ENCODE data around the gene NAE1.
"Not testable (repeated sequence)": the region's sequence is repeated elsewhere in the genome, so short reads cannot be mapped to it uniquely, and the experiment has no call there.

The NAE1 gene

GRCh38 chr16:66811043-66811442, 19.7 kb downstream of the NAE1 start:
- Histone ChIP-seq H3K27ac (ENCODE audit: low read depth, low read length) (no peak overlapping the region), H3K9me3 (ENCODE audit: control insufficient read depth in 1 of 2, low read length in 2 of 2) (no peaks in the 10 kb centered on the region), H3K27me3 (ENCODE audit: control insufficient read depth in 1 of 2, insufficient read depth in 2 of 2, low read length in 2 of 2) (no peaks in the 10 kb centered on the region), H3K9ac (ENCODE audit: low read depth in 1 of 2, low read length in 2 of 2) (no peak overlapping the region), H3K4me3 (ENCODE audit: low read depth in 1 of 2, low read length in 2 of 2) (no peak overlapping the region), H3K4me1 (ENCODE audit: control insufficient read depth in 1 of 2, insufficient read depth in 2 of 2, low read length in 2 of 2) (no peaks in the 10 kb centered on the region), H3K36me3 (ENCODE audit: control insufficient read depth in 1 of 2, insufficient read depth in 2 of 2, low read length in 2 of 2) (peaks cover 8 to 61% of the 10 kb centered on the region in 2 donors)

GRCh38 chr16:66810391-66810790, 20.4 kb downstream of the NAE1 start:
- no peak overlapping the region for H3K9ac ChIP-seq (ENCODE audit: low read depth in 1 of 2, low read length in 2 of 2)
- H3K4me3 ChIP-seq (ENCODE audit: low read depth in 1 of 2, low read length in 2 of 2), result no peak overlapping the region
- H3K27ac ChIP-seq (ENCODE audit: low read depth, low read length), result no peak overlapping the region
- H3K9me3 ChIP-seq (ENCODE audit: control insufficient read depth in 1 of 2, low read length in 2 of 2), result no peaks in the 10 kb centered on the region
- H3K36me3 ChIP-seq (ENCODE audit: control insufficient read depth in 1 of 2, insufficient read depth in 2 of 2, low read length in 2 of 2), result peaks cover 12 to 61% of the 10 kb centered on the region in 2 donors
- H3K27me3 ChIP-seq (ENCODE audit: control insufficient read depth in 1 of 2, insufficient read depth in 2 of 2, low read length in 2 of 2), result no peaks in the 10 kb centered on the region
- no peaks in the 10 kb centered on the region for H3K4me1 ChIP-seq (ENCODE audit: control insufficient read depth in 1 of 2, insufficient read depth in 2 of 2, low read length in 2 of 2)

DNA sequence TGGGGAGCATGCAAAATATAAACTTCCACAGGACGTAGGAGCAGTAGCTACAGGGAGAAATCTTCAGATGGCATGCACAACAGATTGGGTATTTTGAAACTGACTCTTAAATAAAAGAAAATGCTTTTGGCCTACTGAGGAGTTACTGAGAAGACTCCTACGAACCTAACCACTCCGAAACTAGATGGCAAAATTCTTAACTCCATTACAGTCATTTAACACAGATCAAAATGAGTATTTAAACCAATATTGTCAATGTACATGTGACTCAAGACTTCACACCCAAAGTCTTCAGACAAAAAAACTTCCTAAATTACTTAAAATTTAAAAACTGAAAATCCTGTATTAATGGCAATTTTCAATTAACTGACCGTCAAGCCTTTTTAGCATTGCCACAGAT, 21.0 kb downstream of the NAE1 start:
- Histone ChIP-seq H3K9ac (ENCODE audit: low read depth in 1 of 2, low read length in 2 of 2) (no peak overlapping the region), H3K4me3 (ENCODE audit: low read depth in 1 of 2, low read length in 2 of 2) (no peak overlapping the region), H3K36me3 (ENCODE audit: control insufficient read depth in 1 of 2, insufficient read depth in 2 of 2, low read length in 2 of 2) (peaks cover 15 to 61% of the 10 kb centered on the region in 2 donors), H3K9me3 (ENCODE audit: control insufficient read depth in 1 of 2, low read length in 2 of 2) (no peaks in the 10 kb centered on the region), H3K27ac (ENCODE audit: low read depth, low read length) (no peak overlapping the region), H3K27me3 (ENCODE audit: control insufficient read depth in 1 of 2, insufficient read depth in 2 of 2, low read length in 2 of 2) (no peaks in the 10 kb centered on the region), H3K4me1 (ENCODE audit: control insufficient read depth in 1 of 2, insufficient read depth in 2 of 2, low read length in 2 of 2) (no peaks in the 10 kb centered on the region)

DNA sequence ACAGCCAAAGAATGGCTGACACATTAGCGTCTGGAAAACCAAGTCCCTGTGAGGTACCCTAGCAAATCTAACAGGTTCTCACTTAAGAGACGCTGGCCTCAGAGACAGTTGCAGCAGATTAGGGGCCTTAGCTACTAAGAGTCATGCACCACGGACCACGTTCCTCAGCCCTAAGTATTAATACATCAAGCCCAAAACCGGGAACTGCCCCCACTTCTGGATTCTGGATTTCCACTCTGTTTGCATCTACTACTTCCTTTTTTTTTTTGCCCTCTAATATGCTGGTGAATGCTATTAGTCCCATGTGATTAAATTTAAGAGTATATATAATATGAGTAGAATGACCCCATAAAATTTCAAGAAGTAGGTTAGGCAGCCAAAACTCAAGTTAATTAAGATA, 28.6 kb downstream of the NAE1 start:
- peaks cover 14 to 33% of the 10 kb centered on the region in 2 donors for H3K36me3 ChIP-seq (ENCODE audit: control insufficient read depth in 1 of 2, insufficient read depth in 2 of 2, low read length in 2 of 2)
- no peaks in the 10 kb centered on the region for H3K27me3 ChIP-seq (ENCODE audit: control insufficient read depth in 1 of 2, insufficient read depth in 2 of 2, low read length in 2 of 2)
- no peaks in the 10 kb centered on the region for H3K4me1 ChIP-seq (ENCODE audit: control insufficient read depth in 1 of 2, insufficient read depth in 2 of 2, low read length in 2 of 2)
- no peak overlapping the region for H3K27ac ChIP-seq (ENCODE audit: low read depth, low read length)
- H3K9ac ChIP-seq (ENCODE audit: low read depth in 1 of 2, low read length in 2 of 2), result no peak overlapping the region
- no peaks in the 10 kb centered on the region for H3K9me3 ChIP-seq (ENCODE audit: control insufficient read depth in 1 of 2, low read length in 2 of 2)
- H3K4me3 ChIP-seq (ENCODE audit: low read depth in 1 of 2, low read length in 2 of 2), result no peak overlapping the region

GRCh38 chr16:66801320-66802105, 29.3 kb downstream of the NAE1 start, which contains the start of gene TERB1:
TSS of gene TERB1 (minus strand) at chr16:66801584. CDS start at chr16:66796798, 4,786 bp downstream.
- no peaks in the 10 kb centered on the region for H3K9me3 ChIP-seq (ENCODE audit: control insufficient read depth in 1 of 2, low read length in 2 of 2)
- no peak within 1 kb of the TSS for H3K9ac ChIP-seq (ENCODE audit: low read depth in 1 of 2, low read length in 2 of 2)
- no peaks in the 10 kb centered on the region for H3K4me1 ChIP-seq (ENCODE audit: control insufficient read depth in 1 of 2, insufficient read depth in 2 of 2, low read length in 2 of 2)
- H3K27me3 ChIP-seq (ENCODE audit: control insufficient read depth in 1 of 2, insufficient read depth in 2 of 2, low read length in 2 of 2), result no peaks in the 10 kb centered on the region
- no peak within 1 kb of the TSS for H3K27ac ChIP-seq (ENCODE audit: low read depth, low read length)
- H3K4me3 ChIP-seq (ENCODE audit: low read depth in 1 of 2, low read length in 2 of 2), result no peak within 1 kb of the TSS
- H3K36me3 ChIP-seq (ENCODE audit: control insufficient read depth in 1 of 2, insufficient read depth in 2 of 2, low read length in 2 of 2), result peaks cover 12 to 33% of the 10 kb centered on the region in 2 donors

GRCh38 chr16:66800856-66801255, 29.9 kb downstream of the NAE1 start:
- no peak overlapping the region for H3K9ac ChIP-seq (ENCODE audit: low read depth in 1 of 2, low read length in 2 of 2)
- H3K4me3 ChIP-seq (ENCODE audit: low read depth in 1 of 2, low read length in 2 of 2), result no peak overlapping the region
- no peak overlapping the region for H3K27ac ChIP-seq (ENCODE audit: low read depth, low read length)
- peaks cover 12 to 32% of the 10 kb centered on the region in 2 donors for H3K36me3 ChIP-seq (ENCODE audit: control insufficient read depth in 1 of 2, insufficient read depth in 2 of 2, low read length in 2 of 2)
- H3K4me1 ChIP-seq (ENCODE audit: control insufficient read depth in 1 of 2, insufficient read depth in 2 of 2, low read length in 2 of 2), result no peaks in the 10 kb centered on the region
- H3K27me3 ChIP-seq (ENCODE audit: control insufficient read depth in 1 of 2, insufficient read depth in 2 of 2, low read length in 2 of 2), result no peaks in the 10 kb centered on the region
- no peaks in the 10 kb centered on the region for H3K9me3 ChIP-seq (ENCODE audit: control insufficient read depth in 1 of 2, low read length in 2 of 2)

DNA sequence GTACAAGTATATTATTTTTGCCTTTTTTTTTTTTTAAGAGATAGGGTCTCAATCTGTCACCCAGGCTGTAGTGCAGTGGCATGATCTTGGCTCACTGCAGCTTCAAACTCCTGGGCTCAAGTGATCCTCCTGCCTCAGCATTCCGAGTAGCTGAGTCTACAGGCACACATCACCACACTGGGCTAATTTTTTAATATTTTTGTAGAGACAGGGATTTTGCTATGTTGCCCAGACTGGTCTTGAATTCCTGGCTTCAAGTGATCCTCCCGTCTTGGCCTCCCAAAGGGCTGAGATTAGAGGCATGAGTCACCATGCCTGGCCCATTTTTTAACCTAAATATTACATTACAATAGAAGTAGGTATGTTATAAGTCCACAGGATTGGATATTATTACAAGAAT, 32.6 kb downstream of the NAE1 start:
- H3K4me1 ChIP-seq (ENCODE audit: control insufficient read depth in 1 of 2, insufficient read depth in 2 of 2, low read length in 2 of 2), result no peaks in the 10 kb centered on the region
- no peak overlapping the region for H3K9ac ChIP-seq (ENCODE audit: low read depth in 1 of 2, low read length in 2 of 2)
- H3K36me3 ChIP-seq (ENCODE audit: control insufficient read depth in 1 of 2, insufficient read depth in 2 of 2, low read length in 2 of 2), result peaks cover 5 to 7% of the 10 kb centered on the region in 2 donors
- no peaks in the 10 kb centered on the region for H3K9me3 ChIP-seq (ENCODE audit: control insufficient read depth in 1 of 2, low read length in 2 of 2)
- no peak overlapping the region for H3K4me3 ChIP-seq (ENCODE audit: low read depth in 1 of 2, low read length in 2 of 2)
- H3K27me3 ChIP-seq (ENCODE audit: control insufficient read depth in 1 of 2, insufficient read depth in 2 of 2, low read length in 2 of 2), result no peaks in the 10 kb centered on the region
- no peak overlapping the region for H3K27ac ChIP-seq (ENCODE audit: low read depth, low read length)

- not testable (repeated sequence) for H3K9ac ChIP-seq (ENCODE audit: low read depth in 1 of 2, low read length in 2 of 2); H3K27ac ChIP-seq (ENCODE audit: low read depth, low read length); H3K27me3 ChIP-seq (ENCODE audit: control insufficient read depth in 1 of 2, insufficient read depth in 2 of 2, low read length in 2 of 2); H3K4me1 ChIP-seq (ENCODE audit: control insufficient read depth in 1 of 2, insufficient read depth in 2 of 2, low read length in 2 of 2); H3K36me3 ChIP-seq (ENCODE audit: control insufficient read depth in 1 of 2, insufficient read depth in 2 of 2, low read length in 2 of 2); H3K4me3 ChIP-seq (ENCODE audit: low read depth in 1 of 2, low read length in 2 of 2); H3K9me3 ChIP-seq (ENCODE audit: control insufficient read depth in 1 of 2, low read length in 2 of 2)
Observed at GRCh38 chr16:66793984-66794383, 36.8 kb downstream of the NAE1 start.

- Histone ChIP-seq H3K36me3 (ENCODE audit: control insufficient read depth in 1 of 2, insufficient read depth in 2 of 2, low read length in 2 of 2) (no peaks in the 10 kb centered on the region), H3K4me3 (ENCODE audit: low read depth in 1 of 2, low read length in 2 of 2) (no peak overlapping the region), H3K9ac (ENCODE audit: low read depth in 1 of 2, low read length in 2 of 2) (no peak overlapping the region), H3K9me3 (ENCODE audit: control insufficient read depth in 1 of 2, low read length in 2 of 2) (no peaks in the 10 kb centered on the region), H3K4me1 (ENCODE audit: control insufficient read depth in 1 of 2, insufficient read depth in 2 of 2, low read length in 2 of 2) (no peaks in the 10 kb centered on the region), H3K27me3 (ENCODE audit: control insufficient read depth in 1 of 2, insufficient read depth in 2 of 2, low read length in 2 of 2) (no peaks in the 10 kb centered on the region), H3K27ac (ENCODE audit: low read depth, low read length) (no peak overlapping the region)
Observed at GRCh38 chr16:66790130-66790733, 40.5 kb downstream of the NAE1 start.

- Histone ChIP-seq H3K27ac (ENCODE audit: low read depth, low read length) (no peak overlapping the region), H3K9me3 (ENCODE audit: control insufficient read depth in 1 of 2, low read length in 2 of 2) (no peaks in the 10 kb centered on the region), H3K4me3 (ENCODE audit: low read depth in 1 of 2, low read length in 2 of 2) (no peak overlapping the region), H3K27me3 (ENCODE audit: control insufficient read depth in 1 of 2, insufficient read depth in 2 of 2, low read length in 2 of 2) (no peaks in the 10 kb centered on the region), H3K9ac (ENCODE audit: low read depth in 1 of 2, low read length in 2 of 2) (no peak overlapping the region), H3K36me3 (ENCODE audit: control insufficient read depth in 1 of 2, insufficient read depth in 2 of 2, low read length in 2 of 2) (no peaks in the 10 kb centered on the region), H3K4me1 (ENCODE audit: control insufficient read depth in 1 of 2, insufficient read depth in 2 of 2, low read length in 2 of 2) (no peaks in the 10 kb centered on the region)
Observed at GRCh38 chr16:66787427-66787826, 43.3 kb downstream of the NAE1 start.
